ENCODE data around the gene RBM28.

- TF ChIP-seq CTCF (IDR thresholded peaks at IDR 0.05; ENCODE audit: borderline replicate concordance, extremely low read depth, low read length, poor library complexity, severe bottlenecking), result no peak
- no peak for TF ChIP-seq EZH2 (IDR thresholded peaks at IDR 0.05; ENCODE audit: borderline replicate concordance, low read depth, low read length, severe bottlenecking)
These were observed 61.9 kb downstream of the RBM28 start for GRCh38 chr7:128281605-128282380.

Measured in DND-41 (cell line).